Trophoblast cell (in vitro differentiated cells and primary cell): Measurements from ENCODE around the gene PPP2R5D.

ENCODE experiments used
- DNase-seq, 2 donors: peaks; one replicate each; pipeline ENCODE4 v3.0.0-alpha.2; 2016
- H2AFZ ChIP-seq: 2 replicates; pipeline ENCODE4 v1.6.1; 2013; ENCODE audit warnings: low read length, moderate library complexity, mild to moderate bottlenecking; ENCODE audit not compliant: insufficient read depth, poor library complexity
- H2AK5ac ChIP-seq: 2 replicates; pipeline ENCODE4 v1.6.1; 2013; ENCODE audit warnings: mild to moderate bottlenecking, low read length
- H2BK120ac ChIP-seq: 2 replicates; pipeline ENCODE4 v1.6.1; 2013; ENCODE audit warnings: low read length, mild to moderate bottlenecking, moderate library complexity; ENCODE audit not compliant: insufficient read depth, poor library complexity
- H2BK12ac ChIP-seq: 2 replicates; pipeline ENCODE4 v1.6.1; 2013; ENCODE audit warnings: mild to moderate bottlenecking, low read length, moderate library complexity
- H2BK5ac ChIP-seq: 2 replicates; pipeline ENCODE4 v1.6.1; 2013; ENCODE audit warnings: low read length, low read depth, moderate library complexity, mild to moderate bottlenecking; ENCODE audit not compliant: poor library complexity
- H3K14ac ChIP-seq: 2 replicates; pipeline ENCODE4 v1.6.1; 2013; ENCODE audit warnings: mild to moderate bottlenecking, low read length
- H3K18ac ChIP-seq: 2 replicates; pipeline ENCODE4 v1.6.1; 2013; ENCODE audit warnings: mild to moderate bottlenecking, low read length
- H3K23ac ChIP-seq: 2 replicates; pipeline ENCODE4 v1.6.1; 2013; ENCODE audit warnings: low read length
- H3K27ac ChIP-seq: 2 replicates; pipeline ENCODE4 v1.5.1; 2013; ENCODE audit warnings: low read depth, mild to moderate bottlenecking, inconsistent platforms, low read length, moderate library complexity
- H3K27me3 ChIP-seq: 2 replicates; pipeline ENCODE4 v1.6.1; 2013; ENCODE audit warnings: inconsistent platforms, mild to moderate bottlenecking, low read length, moderate library complexity; ENCODE audit not compliant: insufficient read depth
- H3K36me3 ChIP-seq, 2 experiments: 1 replicate in 1 of 2; 2 replicates in 1 of 2; pipeline ENCODE4 v1.6.1; 2013; ENCODE audit warnings: low read length in 2 of 2, mild to moderate bottlenecking in 2 of 2, moderate library complexity in 1 of 2; ENCODE audit not compliant: insufficient read depth in 2 of 2, control insufficient read depth in 1 of 2
- H3K4ac ChIP-seq: 2 replicates; pipeline ENCODE4 v1.6.1; 2013; ENCODE audit warnings: low read depth, mild to moderate bottlenecking, low read length, moderate library complexity
- H3K4me1 ChIP-seq, 2 experiments: 1 replicate in 1 of 2; 2 replicates in 1 of 2; pipeline ENCODE4 v1.6.1; 2013; ENCODE audit warnings: low read length in 2 of 2, mild to moderate bottlenecking in 2 of 2, moderate library complexity in 1 of 2; ENCODE audit not compliant: insufficient read depth in 2 of 2, control insufficient read depth in 1 of 2
- H3K4me2 ChIP-seq: 2 replicates; pipeline ENCODE4 v1.6.1; 2013; ENCODE audit warnings: inconsistent platforms, mild to moderate bottlenecking, low read length, moderate library complexity
- H3K4me3 ChIP-seq: 2 replicates; pipeline ENCODE4 v1.5.1; 2013; ENCODE audit warnings: mild to moderate bottlenecking, low read depth, low read length, inconsistent platforms
- H3K79me1 ChIP-seq: one replicate; pipeline ENCODE4 v1.6.1; 2013; ENCODE audit warnings: low read length
- H3K79me2 ChIP-seq: 2 replicates; pipeline ENCODE4 v1.6.1; 2013; ENCODE audit warnings: low read length, mild to moderate bottlenecking; ENCODE audit not compliant: control insufficient read depth, insufficient read depth, poor library complexity
- H3K9ac ChIP-seq: 2 replicates; pipeline ENCODE4 v1.6.1; 2013; ENCODE audit warnings: mild to moderate bottlenecking, low read length
- H3K9me3 ChIP-seq: 2 replicates; pipeline ENCODE4 v1.6.1; 2013; ENCODE audit warnings: low read depth, mild to moderate bottlenecking, control low read depth, inconsistent platforms, low read length; ENCODE audit not compliant: insufficient read depth
- H4K12ac ChIP-seq: 2 replicates; pipeline ENCODE4 v1.6.1; 2013; ENCODE audit warnings: low read depth, mild to moderate bottlenecking, low read length, moderate library complexity
- H4K8ac ChIP-seq: 2 replicates; pipeline ENCODE4 v1.6.1; 2013; ENCODE audit warnings: low read depth, mild to moderate bottlenecking, low read length, moderate library complexity
- H4K91ac ChIP-seq: one replicate; pipeline ENCODE4 v1.6.1; 2013; ENCODE audit warnings: low read depth, mild to moderate bottlenecking, low read length, moderate library complexity
- WGBS: extraction: QIAGEN DNeasy Blood & Tissue Kit; methylation state at CpG from one replicate; pipeline ENCODE4 v1.1.7; 2013; ENCODE audit warnings: missing lambda C conversion rate; ENCODE audit not compliant: insufficient read length, insufficient coverage; ENCODE audit errors: extremely low coverage; 5-methylcytosine and 5-hydroxymethylcytosine counted together

Gene PPP2R5D

GRCh38 chr6:42978839-42979522 lies 5.4 kb upstream of the PPP2R5D start, which contains the start of gene PEX6:
TSS of gene PEX6 (minus strand) at chr6:42979181. CDS start at chr6:42979150, 31 bp downstream.
- H3K79me2 ChIP-seq: peaks cover 11% of the 10 kb centered on the region
- peak within 1 kb of the TSS; percentile 94 for H3K4me2 ChIP-seq
- H3K27me3 ChIP-seq: no peaks in the 10 kb centered on the region
- no peak within 1 kb of the TSS for H3K23ac ChIP-seq
- H3K9me3 ChIP-seq: no peaks in the 10 kb centered on the region
- H3K36me3 ChIP-seq: peaks cover 0 to 2% of the 10 kb centered on the region in 2 experiments
- H2BK120ac ChIP-seq: peak within 1 kb of the TSS; percentile 26
- H3K18ac ChIP-seq: peak within 1 kb of the TSS; percentile 71
- H4K12ac ChIP-seq: peak within 1 kb of the TSS; percentile 23
- peak within 1 kb of the TSS; percentile 91 for H3K9ac ChIP-seq
- H2AK5ac ChIP-seq: peak within 1 kb of the TSS; percentile 90
- DNase-seq: peak; percentile 80 to 87
- peaks cover 14% of the 10 kb centered on the region for H3K79me1 ChIP-seq
- peak within 1 kb of the TSS; percentile 71 for H3K14ac ChIP-seq
- no CpG with 5 or more reads among the region's 59 CpGs for WGBS
- H3K4me1 ChIP-seq: peaks cover 8 to 12% of the 10 kb centered on the region in 2 experiments
- peak within 1 kb of the TSS; percentile 64 for H4K91ac ChIP-seq
- H4K8ac ChIP-seq: peak within 1 kb of the TSS; percentile 94
- H2AFZ ChIP-seq: peak within 1 kb of the TSS; percentile 86
- H2BK12ac ChIP-seq: peak within 1 kb of the TSS; percentile 71
- H2BK5ac ChIP-seq: no peak within 1 kb of the TSS
- H3K27ac ChIP-seq: peak within 1 kb of the TSS; percentile 19
- peak within 1 kb of the TSS; percentile 83 for H3K4me3 ChIP-seq
- peak within 1 kb of the TSS; percentile 96 for H3K4ac ChIP-seq

- H3K23ac ChIP-seq: no peak overlapping the region
- peak overlapping the region; percentile 94 for H4K8ac ChIP-seq
- H3K4me3 ChIP-seq: peak overlapping the region; percentile 83
- H3K36me3 ChIP-seq: peaks cover 0 to 2% of the 10 kb centered on the region in 2 experiments
- peak overlapping the region; percentile 66 for H3K9ac ChIP-seq
- peaks cover 14% of the 10 kb centered on the region for H3K79me2 ChIP-seq
- peaks cover 18% of the 10 kb centered on the region for H3K79me1 ChIP-seq
- peak overlapping the region; percentile 23 for H4K12ac ChIP-seq
- peaks cover 8 to 12% of the 10 kb centered on the region in 2 experiments for H3K4me1 ChIP-seq
- WGBS: no CpG with 5 or more reads among the region's 9 CpGs
- no peaks in the 10 kb centered on the region for H3K9me3 ChIP-seq
- DNase-seq: no peak
- no peak overlapping the region for H3K14ac ChIP-seq
- no peak overlapping the region for H3K4ac ChIP-seq
- peak overlapping the region; percentile 80 for H2AFZ ChIP-seq
- H2BK5ac ChIP-seq: no peak overlapping the region
- H2AK5ac ChIP-seq: no peak overlapping the region
- H4K91ac ChIP-seq: peak overlapping the region; percentile 57
- peak overlapping the region; percentile 94 for H3K4me2 ChIP-seq
- H3K27ac ChIP-seq: no peak overlapping the region
- H2BK120ac ChIP-seq: no peak overlapping the region
- H3K27me3 ChIP-seq: no peaks in the 10 kb centered on the region
- no peak overlapping the region for H2BK12ac ChIP-seq
- no peak overlapping the region for H3K18ac ChIP-seq
These were observed 4.7 kb upstream of the PPP2R5D start for GRCh38 chr6:42979523-42980177.

GRCh38 chr6:42981836-42982235 lies 2.5 kb upstream of the PPP2R5D start:
- peaks cover 13 to 16% of the 10 kb centered on the region in 2 experiments for H3K4me1 ChIP-seq
- H3K4me2 ChIP-seq: no peak overlapping the region
- no peak overlapping the region for H3K9ac ChIP-seq
- no peak overlapping the region for H4K8ac ChIP-seq
- no peaks in the 10 kb centered on the region for H3K27me3 ChIP-seq
- H2BK120ac ChIP-seq: no peak overlapping the region
- no peak overlapping the region for H3K4me3 ChIP-seq
- H3K4ac ChIP-seq: no peak overlapping the region
- no peaks in the 10 kb centered on the region for H3K9me3 ChIP-seq
- no peak overlapping the region for H3K14ac ChIP-seq
- WGBS: 100% methylated on average over 2 of the region's 5 CpGs
- no peak for DNase-seq
- H2AK5ac ChIP-seq: no peak overlapping the region
- no peak overlapping the region for H4K12ac ChIP-seq
- H3K27ac ChIP-seq: no peak overlapping the region
- H2BK12ac ChIP-seq: no peak overlapping the region
- H2BK5ac ChIP-seq: no peak overlapping the region
- H4K91ac ChIP-seq: no peak overlapping the region
- H3K18ac ChIP-seq: no peak overlapping the region
- no peaks in the 10 kb centered on the region for H3K36me3 ChIP-seq
- no peak overlapping the region for H3K23ac ChIP-seq
- H2AFZ ChIP-seq: no peak overlapping the region
- H3K79me1 ChIP-seq: peaks cover 19% of the 10 kb centered on the region
- H3K79me2 ChIP-seq: peaks cover 15% of the 10 kb centered on the region

- WGBS: no CpG with 5 or more reads among the region's 13 CpGs
- Histone ChIP-seq H3K4me2 (peak overlapping the region; percentile 86), H3K23ac (no peak overlapping the region), H2BK12ac (no peak overlapping the region), H3K18ac (peak overlapping the region; percentile 84), H2AK5ac (peak overlapping the region; percentile 0), H3K79me2 (peaks cover 5% of the 10 kb centered on the region), H4K8ac (peak overlapping the region; percentile 77), H3K14ac (peak overlapping the region; percentile 95), H2AFZ (peak overlapping the region; percentile 89), H3K27me3 (no peaks in the 10 kb centered on the region), H4K12ac (no peak overlapping the region), H2BK5ac (no peak overlapping the region), H3K4me1 (peaks cover 5 to 8% of the 10 kb centered on the region in 2 experiments), H3K27ac (no peak overlapping the region), H4K91ac (peak overlapping the region; percentile 89), H3K36me3 (peaks cover 6 to 11% of the 10 kb centered on the region in 2 experiments), H3K9ac (peak overlapping the region; percentile 94), H2BK120ac (no peak overlapping the region), H3K9me3 (peaks cover 2% of the 10 kb centered on the region), H3K4me3 (peak overlapping the region; percentile 91), H3K79me1 (peaks cover 7% of the 10 kb centered on the region), H3K4ac (peak overlapping the region; percentile 70)
- DNase-seq: peak in 1 of 2 donors; percentile 9
These were observed 630 bp downstream of the PPP2R5D start for GRCh38 chr6:42984924-42985475.
